GM04503 (cell line): ENCODE results near the gene CDK5RAP2.
A peak's percentile ranks its signal among the peaks of the same experiment; 100 is the strongest.

Source experiments
- DNase-seq: peaks from one replicate; pipeline ENCODE4 v3.0.0-alpha.2; 2012; ENCODE audit warnings: low read depth

CDK5RAP2 gene

DNA sequence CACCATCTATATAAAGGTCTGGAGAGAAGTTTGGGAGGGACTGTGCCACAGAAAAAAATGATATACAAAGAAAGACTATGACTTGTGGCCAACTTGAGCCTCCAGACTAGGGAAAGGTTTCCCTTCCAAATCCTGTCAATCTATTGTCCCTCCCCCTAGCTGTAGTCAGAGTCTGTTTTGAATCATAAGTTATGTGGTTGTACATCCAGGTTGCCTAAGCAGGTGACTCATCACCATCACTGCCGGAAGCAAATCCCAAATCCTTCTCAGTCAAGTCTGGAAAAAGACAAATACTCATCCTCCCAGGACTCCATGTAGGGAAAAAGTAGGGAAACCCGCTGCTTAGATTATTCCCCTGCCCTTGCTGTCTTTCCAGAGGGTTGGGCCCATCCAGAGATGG is 235.7 kb downstream of the CDK5RAP2 start:
- peak; percentile 19 for DNase-seq

DNA sequence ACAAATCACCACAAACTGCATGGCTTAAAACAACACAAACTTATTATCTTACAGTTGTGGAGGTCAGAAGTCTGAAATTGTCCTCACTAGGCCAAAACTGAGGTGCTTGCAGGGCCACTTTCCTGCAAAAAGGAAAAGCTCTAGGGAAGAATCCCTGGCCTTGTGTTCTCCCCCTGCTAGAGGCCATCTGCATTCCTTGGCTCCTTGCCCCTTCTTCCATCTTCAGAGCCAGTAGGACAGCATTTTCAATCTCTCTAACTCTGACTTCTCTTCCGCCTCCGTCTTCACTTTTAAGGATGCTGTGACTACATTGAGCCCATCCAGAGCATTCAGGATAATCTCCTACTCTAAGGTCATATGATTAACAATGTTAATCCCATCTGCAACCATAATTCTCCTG is 236.6 kb downstream of the CDK5RAP2 start:
- DNase-seq, result no peak
